Suprapubic skin (tissue), 4 donors: Measurements from ENCODE around the gene POLE. TPM values are rescaled to one million over a fixed set of nuclear protein-coding genes. Genes with fewer than 3 reads are reported as not detected.
"Not testable (repeated sequence)": the region's sequence is repeated elsewhere in the genome, so short reads cannot be mapped to it uniquely, and the experiment has no call there.

Source experiments
- DNase-seq, 2 donors: peaks; one replicate each; pipeline ENCODE4 v3.0.0-alpha.2; 2019; ENCODE audit warnings: low spot score in 2 of 2
- H3K27ac ChIP-seq: fragments of 200-600 bp; sonication (generic); one replicate; pipeline ENCODE4 v1.5.1; 2019
- H3K27me3 ChIP-seq: fragments of 200-600 bp; sonication (generic); one replicate; pipeline ENCODE4 v1.5.1; 2019
- H3K36me3 ChIP-seq: fragments of 200-600 bp; sonication (generic); one replicate; pipeline ENCODE4 v1.5.1; 2019
- H3K4me1 ChIP-seq: fragments of 200-600 bp; sonication (generic); one replicate; pipeline ENCODE4 v1.5.1; 2019
- H3K4me3 ChIP-seq: fragments of 200-600 bp; sonication (generic); one replicate; pipeline ENCODE4 v1.5.1; 2019; ENCODE audit warnings: mild to moderate bottlenecking
- H3K9me3 ChIP-seq: fragments of 200-600 bp; sonication (generic); one replicate; pipeline ENCODE4 v1.5.1; 2019
- CTCF ChIP-seq, 2 donors: fragments of 200-600 bp in 1 of 2; fragments of 450-650 bp in 1 of 2; sonication (generic) in 1 of 2; IDR thresholded peaks; one replicate each; pipeline ENCODE4 v1.5.1; 2016 to 2019; ENCODE audit warnings: antibody characterized with exemption in 2 of 2, mild to moderate bottlenecking in 1 of 2, moderate library complexity in 1 of 2
- EP300 ChIP-seq: sonication (generic); formaldehyde crosslinking; IDR thresholded peaks from one replicate; pipeline ENCODE4 v1.6.1; 2017; ENCODE audit warnings: antibody characterized with exemption
- POLR2A ChIP-seq, 2 donors: fragments of 450-650 bp; IDR thresholded peaks; one replicate each; pipeline ENCODE4 v1.6.1; 2017; ENCODE audit warnings: antibody characterized with exemption in 2 of 2, mild to moderate bottlenecking in 2 of 2, moderate library complexity in 2 of 2
- POLR2AphosphoS5 ChIP-seq, 3 donors: sonication (generic); formaldehyde crosslinking; IDR thresholded peaks; one replicate each; pipeline ENCODE4 v1.6.1; 2017; ENCODE audit warnings: antibody characterized with exemption in 3 of 3
- WGBS: methylation state at CpG from one replicate; pipeline ENCODE4 v1.1.5; 2018; 5-methylcytosine and 5-hydroxymethylcytosine counted together
- total RNA-seq, 4 donors: library from RNA; depleted of rRNA; stranded (reverse); fragments of >200 nt; gene quantifications; one replicate each; pipeline ENCODE4 v1.1.0, GENCODE V29; 2016

POLE gene
- total RNA-seq, 4 donors from 2014 or later = 34.1 to 130 (median 43.3) TPM

- WGBS = 89% methylated on average over 9 of the region's 9 CpGs
- no peak for DNase-seq
- Histone ChIP-seq H3K27me3 (no peaks in the 10 kb centered on the region), H3K9me3 (no peaks in the 10 kb centered on the region), H3K27ac (no peak overlapping the region), H3K36me3 (peaks cover 13% of the 10 kb centered on the region), H3K4me3 (no peak overlapping the region), H3K4me1 (no peaks in the 10 kb centered on the region)
- no peak for TF ChIP-seq POLR2A (IDR thresholded peaks at IDR 0.05)
- TF ChIP-seq POLR2AphosphoS5 (IDR thresholded peaks at IDR 0.05) = no peak
- no peak for TF ChIP-seq EP300
- no peak for TF ChIP-seq CTCF (IDR thresholded peaks at IDR 0.05)
Observed at GRCh38 chr12:132703641-132704040, 16.5 kb upstream of the POLE start.

- Histone ChIP-seq H3K27ac (no peak overlapping the region), H3K27me3 (no peaks in the 10 kb centered on the region), H3K4me3 (no peak overlapping the region), H3K4me1 (no peaks in the 10 kb centered on the region), H3K9me3 (no peaks in the 10 kb centered on the region), H3K36me3 (peaks cover 18% of the 10 kb centered on the region)
- 83% methylated on average over 4 of the region's 4 CpGs for WGBS
- DNase-seq = no peak
- TF ChIP-seq CTCF (IDR thresholded peaks at IDR 0.05) (no peak), POLR2AphosphoS5 (IDR thresholded peaks at IDR 0.05) (no peak), EP300 (no peak), POLR2A (IDR thresholded peaks at IDR 0.05) (no peak)
Observed at GRCh38 chr12:132702640-132703039, 15.5 kb upstream of the POLE start.

- no peak for TF ChIP-seq POLR2AphosphoS5 (IDR thresholded peaks at IDR 0.05)
- no peak for TF ChIP-seq CTCF (IDR thresholded peaks at IDR 0.05)
- TF ChIP-seq EP300 = no peak
- no peak for TF ChIP-seq POLR2A (IDR thresholded peaks at IDR 0.05)
- no peak for DNase-seq
- peaks cover 5% of the 10 kb centered on the region for H3K4me1 ChIP-seq
- H3K27ac ChIP-seq = no peak overlapping the region
- H3K36me3 ChIP-seq = peaks cover 23% of the 10 kb centered on the region
- H3K4me3 ChIP-seq = no peak overlapping the region
- H3K9me3 ChIP-seq = no peaks in the 10 kb centered on the region
- H3K27me3 ChIP-seq = no peaks in the 10 kb centered on the region
- 90% methylated on average over 10 of the region's 10 CpGs for WGBS
Observed at GRCh38 chr12:132700212-132700822, 13.2 kb upstream of the POLE start.

GRCh38 chr12:132698341-132698740 is 11.2 kb upstream of the POLE start:
- 76% methylated on average over 5 of the region's 5 CpGs for WGBS
- Histone ChIP-seq H3K36me3 (peaks cover 15% of the 10 kb centered on the region), H3K27ac (no peak overlapping the region), H3K4me3 (no peak overlapping the region), H3K9me3 (no peaks in the 10 kb centered on the region), H3K4me1 (peaks cover 9% of the 10 kb centered on the region), H3K27me3 (no peaks in the 10 kb centered on the region)
- no peak for TF ChIP-seq POLR2AphosphoS5 (IDR thresholded peaks at IDR 0.05)
- TF ChIP-seq POLR2A (IDR thresholded peaks at IDR 0.05) = no peak
- TF ChIP-seq EP300 = no peak
- TF ChIP-seq CTCF (IDR thresholded peaks at IDR 0.05) = no peak
- no peak for DNase-seq

GRCh38 chr12:132695431-132695830 is 8.3 kb upstream of the POLE start:
- TF ChIP-seq POLR2A (IDR thresholded peaks at IDR 0.05) (no peak), CTCF (IDR thresholded peaks at IDR 0.05) (no peak), POLR2AphosphoS5 (IDR thresholded peaks at IDR 0.05) (no peak), EP300 (no peak)
- Histone ChIP-seq H3K4me3 (no peak overlapping the region), H3K27ac (no peak overlapping the region), H3K9me3 (no peaks in the 10 kb centered on the region), H3K4me1 (peaks cover 9% of the 10 kb centered on the region), H3K27me3 (no peaks in the 10 kb centered on the region), H3K36me3 (peaks cover 11% of the 10 kb centered on the region)
- DNase-seq = no peak
- 50% methylated on average over 12 of the region's 12 CpGs for WGBS

- H3K9me3 ChIP-seq, H3K4me3 ChIP-seq, DNase-seq, H3K27me3 ChIP-seq, H3K4me1 ChIP-seq, H3K27ac ChIP-seq: not testable (repeated sequence)
- H3K36me3 ChIP-seq = peaks cover 11% of the 10 kb centered on the region
- WGBS = 100% methylated on average over 3 of the region's 3 CpGs
Observed at GRCh38 chr12:132694888-132695287, 7.7 kb upstream of the POLE start.

GRCh38 chr12:132692030-132692429 is 4.9 kb upstream of the POLE start:
- not testable (repeated sequence) for H3K9me3 ChIP-seq, H3K27ac ChIP-seq, H3K36me3 ChIP-seq, H3K4me1 ChIP-seq, H3K4me3 ChIP-seq, H3K27me3 ChIP-seq, DNase-seq
- 100% methylated on average over 2 of the region's 3 CpGs for WGBS
